HAP-1 (cell line): Measurements from ENCODE around the gene ASIC2.

Source experiments
- DNase-seq, 2 experiments: peaks; one replicate each; pipeline ENCODE4 v3.0.0-alpha.2; 2016 to 2020; ENCODE audit warnings: low spot score in 2 of 2
- H3K27me3 ChIP-seq: fragments of 250-450 bp; sonication (Bioruptor Pico); 2 replicates; pipeline ENCODE4 v1.5.1; 2020; ENCODE audit warnings: low read depth, mild to moderate bottlenecking, moderate library complexity
- H3K36me3 ChIP-seq: fragments of 250-450 bp; sonication (Bioruptor Pico); replicated peaks from 2 replicates; pipeline ENCODE4 v1.5.1; 2020; ENCODE audit warnings: mild to moderate bottlenecking
- H3K4me1 ChIP-seq: fragments of 250-450 bp; sonication (Bioruptor Pico); 2 replicates; pipeline ENCODE4 v1.5.1; 2020; ENCODE audit warnings: mild to moderate bottlenecking
- H3K4me3 ChIP-seq: fragments of 250-450 bp; sonication (Bioruptor Pico); 2 replicates; pipeline ENCODE4 v1.5.1; 2020; ENCODE audit warnings: mild to moderate bottlenecking, moderate library complexity
- H3K9me3 ChIP-seq: fragments of 250-450 bp; sonication (Bioruptor Pico); 2 replicates; pipeline ENCODE4 v1.5.1; 2020; ENCODE audit warnings: mild to moderate bottlenecking, moderate library complexity
- in situ Hi-C: fragments of 300-500 bp; cut with MboI; formaldehyde crosslinking; loops from 3 replicates; pipeline ENCODE4 v1.14.3; 2020; ENCODE audit warnings: low sequenced_read_pairs, inconsistent platforms, mixed read lengths

The ASIC2 gene

GRCh38 chr17:33300241-33300640 is 7.1 kb upstream of the ASIC2 start:
- no peak for DNase-seq
- Histone ChIP-seq H3K4me1 (no peaks in the 10 kb centered on the region), H3K36me3 (no peaks in the 10 kb centered on the region), H3K27me3 (no peaks in the 10 kb centered on the region), H3K9me3 (no peaks in the 10 kb centered on the region), H3K4me3 (no peak overlapping the region)
- in situ Hi-C loops: no loop called here

GRCh38 chr17:33299115-33299514 is 6.0 kb upstream of the ASIC2 start:
- H3K4me3 ChIP-seq: no peak overlapping the region
- H3K9me3 ChIP-seq: no peaks in the 10 kb centered on the region
- H3K27me3 ChIP-seq: no peaks in the 10 kb centered on the region
- DNase-seq: no peak
- no peaks in the 10 kb centered on the region for H3K4me1 ChIP-seq
- H3K36me3 ChIP-seq: no peaks in the 10 kb centered on the region
- in situ Hi-C loops: no loop called here

- Histone ChIP-seq H3K27me3 (peaks cover 3% of the 10 kb centered on the region; the same call in 1 of the 2 replicates), H3K4me3 (no peak overlapping the region), H3K4me1 (no peaks in the 10 kb centered on the region), H3K9me3 (no peaks in the 10 kb centered on the region), H3K36me3 (no peaks in the 10 kb centered on the region)
- no peak for DNase-seq
- in situ Hi-C loops: no loop called here
These were observed 4.5 kb upstream of the ASIC2 start for GRCh38 chr17:33297643-33298042.

GRCh38 chr17:33294994-33295393 is 1.9 kb upstream of the ASIC2 start:
- Histone ChIP-seq H3K4me1 (no peaks in the 10 kb centered on the region), H3K27me3 (peaks cover 19% of the 10 kb centered on the region), H3K36me3 (no peaks in the 10 kb centered on the region), H3K4me3 (no peak overlapping the region), H3K9me3 (no peaks in the 10 kb centered on the region)
- in situ Hi-C loops: no loop called here
- no peak for DNase-seq

GRCh38 chr17:33292201-33292980 is 704 bp downstream of the ASIC2 start:
- Histone ChIP-seq H3K27me3 (peaks cover 19% of the 10 kb centered on the region), H3K9me3 (no peaks in the 10 kb centered on the region), H3K4me3 (no peak overlapping the region), H3K4me1 (no peaks in the 10 kb centered on the region), H3K36me3 (no peaks in the 10 kb centered on the region)
- in situ Hi-C loops: no loop called here
- DNase-seq: peak in 1 of 2 experiments; percentile 12

- Histone ChIP-seq H3K4me1 (no peaks in the 10 kb centered on the region), H3K9me3 (no peaks in the 10 kb centered on the region), H3K36me3 (no peaks in the 10 kb centered on the region), H3K4me3 (no peak overlapping the region), H3K27me3 (peaks cover 19% of the 10 kb centered on the region)
- in situ Hi-C loops: no loop called here
- DNase-seq: peak in 1 of 2 experiments; percentile 10
These were observed 1.6 kb downstream of the ASIC2 start for GRCh38 chr17:33291248-33292200.

GRCh38 chr17:33290253-33290652 is 2.8 kb downstream of the ASIC2 start:
- no peaks in the 10 kb centered on the region for H3K9me3 ChIP-seq
- H3K36me3 ChIP-seq: no peaks in the 10 kb centered on the region
- peaks cover 19% of the 10 kb centered on the region for H3K27me3 ChIP-seq
- no peak overlapping the region for H3K4me3 ChIP-seq
- DNase-seq: no peak
- in situ Hi-C loops: no loop called here
- H3K4me1 ChIP-seq: no peaks in the 10 kb centered on the region

GRCh38 chr17:33288954-33289353 is 4.1 kb downstream of the ASIC2 start:
- in situ Hi-C loops: no loop called here
- H3K36me3 ChIP-seq: no peaks in the 10 kb centered on the region
- H3K4me3 ChIP-seq: no peak overlapping the region
- no peaks in the 10 kb centered on the region for H3K4me1 ChIP-seq
- H3K9me3 ChIP-seq: no peaks in the 10 kb centered on the region
- DNase-seq: no peak
- H3K27me3 ChIP-seq: peaks cover 19% of the 10 kb centered on the region

- in situ Hi-C loops: no loop called here
- peaks cover 12% of the 10 kb centered on the region; the same call in 1 of the 2 replicates for H3K27me3 ChIP-seq
- no peaks in the 10 kb centered on the region for H3K9me3 ChIP-seq
- H3K36me3 ChIP-seq: no peaks in the 10 kb centered on the region
- no peak overlapping the region for H3K4me3 ChIP-seq
- H3K4me1 ChIP-seq: no peaks in the 10 kb centered on the region
- no peak for DNase-seq
These were observed 5.9 kb downstream of the ASIC2 start for GRCh38 chr17:33287096-33287725.

GRCh38 chr17:33285413-33285812 is 7.7 kb downstream of the ASIC2 start:
- Histone ChIP-seq H3K4me1 (no peaks in the 10 kb centered on the region), H3K4me3 (no peak overlapping the region), H3K9me3 (no peaks in the 10 kb centered on the region), H3K27me3 (0 out of 2 replicates have a peak, but pooled peaks cover 3% of the 10 kb centered on the region), H3K36me3 (no peaks in the 10 kb centered on the region)
- DNase-seq: no peak
- in situ Hi-C loops: no loop called here

GRCh38 chr17:33284022-33284421 is 9.1 kb downstream of the ASIC2 start:
- in situ Hi-C loops: no loop called here
- H3K9me3 ChIP-seq: no peaks in the 10 kb centered on the region
- DNase-seq: no peak
- H3K4me1 ChIP-seq: no peaks in the 10 kb centered on the region
- H3K27me3 ChIP-seq: no peaks in the 10 kb centered on the region
- H3K4me3 ChIP-seq: no peak overlapping the region
- H3K36me3 ChIP-seq: no peaks in the 10 kb centered on the region

- no peak for DNase-seq
- no peaks in the 10 kb centered on the region for H3K27me3 ChIP-seq
- H3K4me3 ChIP-seq: no peak overlapping the region
- in situ Hi-C loops: no loop called here
- no peaks in the 10 kb centered on the region for H3K4me1 ChIP-seq
- no peaks in the 10 kb centered on the region for H3K36me3 ChIP-seq
- no peaks in the 10 kb centered on the region for H3K9me3 ChIP-seq
These were observed 12.7 kb downstream of the ASIC2 start for GRCh38 chr17:33280162-33280943.

GRCh38 chr17:33277436-33278100 is 15.5 kb downstream of the ASIC2 start:
- in situ Hi-C loops: no loop called here
- DNase-seq: no peak
- Histone ChIP-seq H3K36me3 (no peaks in the 10 kb centered on the region), H3K27me3 (no peaks in the 10 kb centered on the region), H3K4me1 (no peaks in the 10 kb centered on the region), H3K9me3 (no peaks in the 10 kb centered on the region), H3K4me3 (no peak overlapping the region)
